Inflammatory macrophage treated with lipopolysaccharide for 1 hour (primary cell): ENCODE results near the gene NANOS3.
"Not testable (repeated sequence)": the region's sequence is repeated elsewhere in the genome, so short reads cannot be mapped to it uniquely, and the experiment has no call there.

Experiments used
- DNase-seq, 2 donors: peaks; one replicate each; pipeline ENCODE4 v3.0.0-alpha.2; 2020 to 2022

Gene NANOS3

DNA sequence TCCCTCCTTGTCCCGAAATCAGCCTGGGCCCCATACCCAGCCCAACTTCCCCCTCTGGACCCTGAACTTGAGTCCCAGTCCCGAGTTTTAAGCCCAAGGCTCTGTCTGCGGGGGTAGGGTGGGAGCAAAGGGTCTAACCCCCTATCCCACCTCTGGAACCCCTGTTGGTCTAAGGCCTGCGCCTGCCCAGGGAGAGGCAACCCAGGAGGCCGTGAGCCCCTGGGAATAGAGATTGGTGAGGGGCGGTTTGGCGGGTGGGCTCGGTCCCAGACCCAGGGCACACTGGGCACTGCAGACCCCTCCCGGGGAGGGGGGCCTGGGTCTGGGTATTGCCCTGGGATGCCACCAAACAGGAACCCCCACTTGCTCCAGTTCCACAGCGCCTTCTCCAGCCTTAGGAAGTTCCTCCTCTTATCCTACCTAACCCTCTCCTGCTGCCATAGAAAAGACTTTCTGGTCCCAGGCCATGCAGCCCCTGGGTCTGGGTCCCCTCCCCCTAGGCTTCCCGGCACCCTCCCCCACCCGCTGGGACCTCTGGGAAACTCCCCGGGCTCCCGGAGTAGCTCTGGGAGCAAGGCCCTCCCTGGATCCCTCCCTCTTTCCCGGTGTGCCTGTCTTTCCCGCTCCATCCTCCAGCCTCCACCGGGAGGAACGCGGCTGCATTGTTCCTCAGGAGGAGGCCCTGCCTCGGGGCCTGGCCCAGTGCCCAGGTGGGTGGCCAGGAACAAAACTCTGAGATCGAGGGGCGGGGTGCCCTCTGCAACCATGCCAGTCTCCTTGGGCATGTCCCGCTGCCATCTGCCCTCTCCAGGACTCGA lies 33.6 kb upstream of the NANOS3 start:
- no peak for DNase-seq

DNA sequence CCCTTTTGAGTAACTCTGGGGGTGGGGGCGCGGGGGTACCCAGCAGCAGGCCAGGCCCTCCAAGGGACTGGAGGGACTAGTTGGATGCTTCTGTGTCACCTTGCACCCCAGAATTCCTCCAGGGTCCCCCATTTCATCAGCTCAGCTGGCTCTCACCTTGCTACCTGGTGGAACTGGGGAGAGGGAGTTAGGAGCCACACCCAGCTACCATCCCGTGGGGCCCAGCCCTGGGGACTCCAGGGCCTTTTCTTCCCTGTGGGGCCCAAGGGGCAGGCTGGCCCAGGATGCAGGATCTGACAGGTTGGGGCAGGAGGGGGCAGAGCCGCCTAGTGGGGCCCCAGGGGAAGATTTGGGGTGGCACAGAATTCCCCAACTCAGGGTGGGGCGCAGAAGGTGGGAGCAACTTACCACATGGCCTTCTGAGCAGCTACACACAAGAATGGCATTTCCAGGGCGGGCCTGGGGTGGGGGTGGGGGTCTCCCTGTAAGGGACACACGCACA lies 32.8 kb upstream of the NANOS3 start:
- DNase-seq, result peak in 1 of 2 donors; percentile 48

DNA sequence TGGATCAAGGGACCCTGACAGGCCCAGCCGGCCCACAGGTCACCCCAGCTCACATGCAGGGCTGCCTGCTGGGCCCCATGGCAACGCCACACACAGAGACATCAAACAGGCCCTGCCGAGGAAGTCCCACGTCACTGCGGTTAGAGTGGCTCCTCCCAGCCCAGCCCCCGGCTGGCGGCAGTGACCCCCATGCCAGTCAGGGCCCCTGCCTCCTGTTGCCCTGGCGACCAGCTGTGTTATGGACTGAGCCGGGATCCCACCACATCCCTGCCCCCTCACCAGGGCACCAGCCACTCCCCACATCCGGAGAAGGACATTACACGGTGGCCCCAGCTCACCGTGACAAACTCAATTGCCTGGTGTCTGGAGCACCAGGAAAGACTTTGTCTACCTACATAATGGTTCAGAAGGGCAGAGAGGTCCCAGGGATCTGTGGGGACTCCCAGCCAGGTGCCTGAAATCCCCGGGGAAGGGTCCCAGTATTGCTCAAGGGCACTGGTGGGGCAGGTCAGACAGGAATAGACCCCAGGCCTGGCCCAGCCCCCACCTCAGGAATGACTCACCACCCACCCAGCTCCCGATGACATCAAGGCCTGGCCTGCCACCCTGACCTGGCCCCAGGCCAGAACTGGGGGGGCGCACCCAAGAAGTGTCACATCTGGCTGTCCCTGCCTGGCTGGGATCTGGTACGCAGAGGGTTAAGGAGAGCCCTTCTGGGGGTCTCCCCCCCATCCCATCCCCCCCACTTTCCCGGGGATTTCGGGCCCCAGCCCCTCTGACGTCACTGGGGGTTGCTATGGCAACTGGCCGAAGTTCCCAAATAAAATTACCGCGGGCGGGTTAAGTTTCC lies 30.2 kb upstream of the NANOS3 start:
- DNase-seq, result peak; percentile 88 to 93

DNA sequence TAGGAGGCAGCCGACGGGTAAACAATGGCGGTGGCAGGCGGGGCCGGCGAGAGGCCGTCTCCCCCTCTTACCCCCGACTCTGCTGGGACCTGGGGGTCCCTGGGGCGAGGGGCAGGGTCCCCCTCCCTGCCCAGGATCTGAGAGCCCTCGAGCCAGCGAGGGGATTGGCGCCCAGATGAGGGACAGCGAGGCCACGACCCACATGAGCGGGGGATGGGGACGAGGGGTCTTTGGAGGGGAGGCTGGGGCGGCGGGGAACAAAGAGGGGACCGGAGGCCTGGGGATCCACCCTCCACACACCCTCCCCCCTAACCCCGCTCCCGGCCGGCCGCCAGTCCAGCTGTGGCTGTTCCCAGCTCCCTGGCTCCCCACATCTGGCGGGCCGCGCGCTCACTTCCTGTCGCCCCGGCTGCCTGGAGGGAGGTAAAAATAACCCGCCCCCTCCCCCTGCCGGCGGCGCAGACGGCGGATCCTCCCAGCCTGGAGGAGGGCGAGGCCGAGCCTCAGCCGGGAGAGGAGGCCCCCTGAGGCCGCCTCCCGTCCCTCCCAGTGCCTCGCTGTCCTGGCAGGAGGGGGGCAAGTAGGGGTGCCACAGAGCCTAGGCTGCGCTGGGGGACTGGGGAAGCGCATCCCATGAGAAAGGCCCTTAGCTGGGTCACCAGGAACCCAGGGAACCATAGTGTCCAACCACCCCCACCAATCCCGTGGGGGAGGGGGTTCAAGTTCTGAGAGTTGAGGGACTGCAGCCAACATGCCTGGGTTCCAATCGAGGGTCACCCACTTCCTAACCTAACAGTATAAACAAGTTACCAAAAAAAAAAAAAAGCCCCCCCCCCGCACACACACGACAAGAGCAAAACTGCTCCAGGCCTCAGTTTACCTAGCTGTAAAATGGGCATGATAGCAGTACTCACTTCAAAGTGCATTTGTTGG lies 29.3 kb upstream of the NANOS3 start:
- peak; percentile 79 to 84 for DNase-seq

DNA sequence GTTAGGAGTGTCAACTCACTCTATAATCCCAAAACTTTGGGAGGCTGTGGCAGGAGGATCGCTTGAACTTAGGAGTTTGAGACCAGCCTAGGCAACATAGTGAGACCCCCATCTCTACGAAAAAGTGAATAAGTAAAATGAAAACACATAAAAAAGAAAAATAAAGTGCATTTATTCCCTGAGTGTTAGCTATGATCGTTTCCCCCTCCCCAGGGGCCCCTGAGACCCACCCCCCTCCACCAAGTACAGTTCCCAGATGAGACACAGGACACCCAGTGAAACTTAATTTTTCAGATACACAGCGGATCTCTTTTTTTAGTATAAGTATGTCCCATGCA lies 28.6 kb upstream of the NANOS3 start:
- no peak for DNase-seq

DNA sequence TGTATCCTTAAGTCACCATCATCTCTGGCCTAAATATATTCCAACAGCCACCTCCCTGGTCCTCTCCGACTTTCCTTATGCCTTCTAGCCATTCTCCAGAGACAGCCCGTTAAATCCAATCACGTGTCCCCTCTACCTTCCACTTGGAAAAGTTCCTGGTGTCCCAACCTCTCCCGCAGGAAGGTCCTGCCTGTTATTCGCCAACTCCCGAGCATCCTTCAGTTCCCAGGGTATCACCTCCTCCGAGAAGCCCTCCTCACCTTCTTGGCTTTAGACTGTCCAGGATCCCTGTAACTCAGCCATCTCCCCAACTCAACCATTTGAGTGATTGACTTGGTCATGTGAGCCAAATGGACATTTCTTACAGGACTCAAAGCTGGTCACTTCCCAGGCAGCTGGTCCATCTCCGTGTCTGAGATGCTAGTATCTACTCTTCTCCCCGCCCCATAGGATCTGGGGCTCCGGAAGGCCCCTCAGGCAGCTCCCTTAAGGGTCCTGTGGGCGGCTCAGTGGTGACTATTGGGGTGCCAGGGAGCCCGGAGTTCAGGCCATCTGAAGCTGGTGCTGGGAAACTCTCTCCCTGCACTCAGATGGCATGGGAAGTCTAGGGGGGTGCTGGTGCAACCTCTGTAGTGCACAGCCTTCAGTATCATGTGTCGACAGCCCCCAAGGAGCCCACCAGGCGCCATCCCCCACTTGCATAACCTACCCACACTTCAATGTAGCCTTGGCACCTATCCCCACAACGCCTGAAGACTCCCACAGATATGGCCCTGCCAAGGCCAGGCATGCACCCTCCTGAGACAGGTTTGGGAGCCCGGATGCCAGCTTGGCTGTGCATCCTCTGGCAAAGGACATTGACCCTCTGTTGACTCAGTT lies 27.9 kb upstream of the NANOS3 start:
- DNase-seq, result no peak

DNA sequence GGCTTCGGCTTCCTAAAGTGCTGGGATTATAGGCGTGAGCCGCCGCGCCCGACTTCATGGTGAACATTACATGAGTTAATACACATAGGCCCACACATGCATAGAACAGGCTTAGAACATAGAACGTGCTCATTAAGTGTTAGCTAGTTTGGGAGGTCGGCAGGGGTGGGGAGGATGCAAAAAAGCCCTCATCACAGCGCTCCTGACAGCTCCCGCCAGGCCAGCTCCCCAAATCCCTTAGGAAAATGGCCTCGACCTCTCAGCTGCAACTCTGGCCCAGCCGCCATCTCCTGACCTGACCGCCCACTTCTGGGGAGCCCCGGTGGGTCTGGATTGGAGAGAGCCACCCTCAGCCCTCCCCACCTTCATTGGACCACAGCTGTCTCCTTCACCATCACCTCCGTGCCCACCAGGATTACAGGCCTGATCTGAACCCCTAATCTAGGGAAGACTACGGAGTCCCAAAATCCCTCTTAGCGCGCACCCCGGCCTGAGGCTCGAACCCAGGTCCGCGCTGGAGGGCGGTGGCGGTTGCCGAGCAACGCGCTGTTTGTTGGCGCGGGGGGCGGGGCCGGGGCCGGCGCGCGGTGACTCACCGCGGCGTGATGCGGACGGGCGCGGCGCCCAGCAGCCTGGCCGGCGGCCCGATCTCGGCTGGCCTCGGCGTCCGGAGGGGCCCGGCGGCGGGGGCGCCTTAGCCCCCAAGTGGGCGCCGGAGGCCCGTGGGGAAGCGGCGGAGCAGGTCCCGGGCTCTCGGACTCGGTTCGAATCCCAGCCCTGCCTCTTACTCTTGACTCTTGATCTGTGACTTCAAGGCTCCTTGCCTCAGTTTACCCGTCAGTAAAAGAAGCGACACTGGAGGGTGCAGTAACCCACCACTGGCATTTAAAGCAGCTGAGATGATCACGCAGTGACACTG lies 26.7 kb upstream of the NANOS3 start:
- peak; percentile 67 to 80 for DNase-seq

DNA sequence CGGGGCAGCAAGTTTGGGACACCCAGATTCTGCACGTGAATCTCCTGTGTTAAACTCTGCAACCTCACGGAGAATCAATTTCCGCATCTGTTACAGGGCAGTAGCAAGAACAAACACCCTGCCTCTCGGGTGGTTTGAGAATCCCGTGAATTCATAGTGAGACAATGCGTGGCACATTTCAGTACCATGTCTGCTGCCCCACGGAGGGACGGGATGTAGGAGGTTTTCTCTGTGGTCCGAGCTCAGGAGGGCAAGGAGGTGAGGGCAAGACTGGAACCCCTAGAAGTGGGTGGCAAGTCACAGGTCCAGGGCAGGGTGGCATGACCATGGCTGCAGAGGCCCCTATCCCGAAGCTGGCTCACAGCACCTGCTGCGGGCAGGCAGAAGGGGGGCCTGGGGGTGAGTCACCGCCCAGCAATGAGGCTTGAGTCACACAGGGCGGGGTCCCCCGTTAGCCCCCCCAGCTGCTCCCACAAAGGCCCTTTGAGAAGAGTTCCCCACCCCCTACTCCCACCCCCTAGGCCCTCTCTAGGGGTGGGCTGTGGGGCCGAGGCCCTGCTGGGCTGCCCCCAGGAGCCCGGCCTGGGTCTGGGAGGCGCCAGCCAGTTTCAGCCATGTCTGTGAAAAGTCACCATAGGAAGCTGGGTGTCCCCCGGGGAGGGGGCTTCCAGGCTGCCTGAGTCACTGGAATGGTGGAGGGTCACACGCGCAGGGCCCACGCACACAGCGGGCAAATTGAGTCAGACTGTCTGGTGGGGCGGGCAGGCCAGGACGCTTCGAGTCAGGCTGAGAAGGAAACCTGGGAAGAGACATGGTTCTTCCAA lies 25.8 kb upstream of the NANOS3 start:
- DNase-seq, result peak; percentile 68 to 92

DNA sequence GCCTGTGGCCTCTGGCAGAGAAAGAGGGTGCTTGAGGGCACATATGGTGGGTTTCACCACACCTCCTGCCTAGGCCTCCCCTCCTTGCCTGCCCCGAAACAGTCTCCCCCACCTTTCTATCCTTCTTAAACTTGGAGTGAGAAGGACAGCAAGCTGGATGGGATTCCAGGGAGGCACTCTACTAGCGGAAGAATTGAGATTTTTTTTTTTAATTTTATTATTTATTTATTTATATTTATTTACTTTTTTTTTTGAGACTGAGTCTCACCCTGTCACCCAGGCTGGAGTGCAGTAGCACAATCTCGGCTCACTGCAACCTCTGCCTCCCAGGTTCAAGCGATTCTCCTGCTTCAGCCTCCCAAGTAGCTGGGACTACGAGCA lies 25.2 kb upstream of the NANOS3 start:
- DNase-seq, result not testable (repeated sequence)

DNA sequence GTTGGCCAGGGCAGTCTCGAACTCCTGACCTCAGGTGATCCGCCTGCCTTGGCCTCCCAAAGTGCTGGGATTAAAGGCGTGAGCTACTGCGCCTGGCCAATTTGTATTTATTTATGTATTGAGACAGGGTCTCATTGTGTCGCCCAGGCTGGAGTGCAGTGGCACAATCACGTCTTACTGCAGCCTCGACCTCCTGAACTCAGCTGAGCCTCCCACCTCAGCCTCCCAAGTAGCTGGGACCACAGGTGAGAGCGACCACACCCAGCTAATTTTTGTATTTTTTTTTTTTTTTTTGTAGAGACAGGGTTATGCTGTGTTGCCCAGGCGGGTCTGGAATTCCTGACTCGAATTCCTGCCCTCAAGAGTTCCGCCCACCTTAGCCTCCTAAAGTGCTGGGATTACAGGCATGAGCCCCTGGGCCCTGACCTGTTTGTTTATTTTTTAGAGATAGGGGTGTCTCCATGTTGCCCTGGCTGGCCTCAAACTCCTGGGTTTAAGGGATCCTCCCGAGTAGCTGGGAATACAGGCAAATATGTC lies 24.7 kb upstream of the NANOS3 start:
- not testable (repeated sequence) for DNase-seq

DNA sequence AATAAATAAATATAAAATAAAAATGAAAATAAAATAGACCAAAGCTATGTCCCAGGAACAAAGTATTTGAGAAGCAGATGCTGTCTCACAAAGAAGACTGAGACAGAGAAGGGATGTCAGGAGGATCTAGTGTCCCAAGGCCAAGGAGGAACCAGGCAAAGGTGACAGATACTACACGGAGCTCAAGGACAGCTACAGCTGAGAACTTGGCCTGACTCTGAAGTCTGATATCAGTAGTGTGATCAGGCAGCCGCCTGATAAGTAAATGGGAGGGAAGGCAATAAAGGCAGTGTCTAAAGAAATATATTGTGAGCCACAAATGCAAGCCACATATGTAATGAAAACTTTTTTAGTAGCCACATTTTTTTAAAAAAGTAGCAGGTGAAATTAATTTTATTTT lies 20.4 kb upstream of the NANOS3 start:
- DNase-seq, result no peak

DNA sequence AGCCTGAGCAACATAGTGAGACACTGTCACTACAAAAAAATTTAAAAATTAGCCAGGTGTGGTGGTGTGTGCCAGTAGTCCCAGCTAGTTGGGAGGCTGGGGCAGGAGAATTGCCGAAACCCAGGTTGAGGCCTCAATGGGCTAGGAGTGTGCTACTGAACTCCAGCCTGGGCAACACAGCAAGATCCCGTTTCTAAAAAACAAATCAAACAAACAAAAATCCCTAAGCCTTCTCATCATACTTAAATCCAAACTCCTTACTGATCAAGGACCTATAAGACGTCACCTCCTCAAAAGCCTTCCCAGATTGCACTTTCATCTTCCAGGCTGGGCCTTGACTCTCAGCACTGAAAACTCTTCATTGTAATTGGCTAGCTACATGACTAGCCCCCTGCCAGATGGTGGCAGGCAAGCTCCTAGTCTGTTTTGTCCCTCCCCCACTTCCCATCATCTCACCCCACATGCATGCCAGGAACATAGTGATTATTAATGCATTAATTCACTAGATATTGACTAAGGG lies 17.5 kb upstream of the NANOS3 start:
- DNase-seq, result no peak

DNA sequence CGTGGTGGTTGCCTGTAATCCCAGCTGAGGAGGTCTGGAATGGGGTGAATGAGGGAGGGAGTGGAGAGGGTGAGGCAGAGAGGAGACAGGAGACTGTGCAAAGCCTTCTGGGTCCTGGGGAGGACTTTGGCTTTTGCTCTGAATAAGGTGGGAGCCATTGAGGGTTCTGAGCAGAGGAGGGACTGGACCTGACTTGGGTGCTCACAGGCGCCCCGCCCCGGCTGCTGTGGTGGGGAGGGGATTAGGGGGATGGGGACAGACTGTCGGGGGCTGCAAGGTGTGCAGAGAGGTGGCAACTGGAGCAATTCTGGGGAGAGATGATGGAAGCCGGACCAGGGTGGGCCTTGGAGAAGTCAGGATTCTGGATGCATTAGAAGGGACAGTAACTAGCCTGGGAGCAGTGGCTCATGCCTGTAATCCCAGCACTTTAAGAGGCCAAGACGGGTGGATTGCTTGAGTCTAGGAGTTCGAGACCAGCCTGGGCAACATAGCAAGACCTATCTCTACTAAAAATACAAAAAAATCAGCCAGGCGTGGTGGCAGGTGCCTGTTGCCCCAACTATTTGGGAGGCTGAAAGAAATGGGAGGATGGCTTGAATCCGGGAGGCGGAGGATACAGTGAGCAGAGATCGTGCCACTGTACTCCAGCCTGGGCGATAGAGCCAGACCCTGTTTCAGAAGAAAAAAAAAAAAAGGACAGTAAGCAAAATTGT lies 16.1 kb upstream of the NANOS3 start:
- DNase-seq, result no peak

DNA sequence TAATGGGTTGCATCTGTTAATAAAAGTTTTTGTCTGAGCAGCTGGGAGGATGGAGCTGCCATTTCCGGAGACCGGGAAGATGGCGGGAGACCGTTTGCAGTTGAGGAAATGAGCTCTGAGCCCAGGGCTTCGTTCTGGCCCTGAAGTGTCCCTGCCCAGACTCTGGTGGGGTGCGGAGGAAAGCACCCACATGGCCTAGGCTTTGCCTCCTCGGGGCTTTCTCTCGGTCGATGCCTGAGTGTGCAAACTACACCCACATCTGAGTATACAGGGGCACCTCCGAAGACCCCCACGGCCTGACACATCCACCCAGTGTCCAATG lies 15.6 kb upstream of the NANOS3 start:
- peak in 1 of 2 donors; percentile 88 for DNase-seq

DNA sequence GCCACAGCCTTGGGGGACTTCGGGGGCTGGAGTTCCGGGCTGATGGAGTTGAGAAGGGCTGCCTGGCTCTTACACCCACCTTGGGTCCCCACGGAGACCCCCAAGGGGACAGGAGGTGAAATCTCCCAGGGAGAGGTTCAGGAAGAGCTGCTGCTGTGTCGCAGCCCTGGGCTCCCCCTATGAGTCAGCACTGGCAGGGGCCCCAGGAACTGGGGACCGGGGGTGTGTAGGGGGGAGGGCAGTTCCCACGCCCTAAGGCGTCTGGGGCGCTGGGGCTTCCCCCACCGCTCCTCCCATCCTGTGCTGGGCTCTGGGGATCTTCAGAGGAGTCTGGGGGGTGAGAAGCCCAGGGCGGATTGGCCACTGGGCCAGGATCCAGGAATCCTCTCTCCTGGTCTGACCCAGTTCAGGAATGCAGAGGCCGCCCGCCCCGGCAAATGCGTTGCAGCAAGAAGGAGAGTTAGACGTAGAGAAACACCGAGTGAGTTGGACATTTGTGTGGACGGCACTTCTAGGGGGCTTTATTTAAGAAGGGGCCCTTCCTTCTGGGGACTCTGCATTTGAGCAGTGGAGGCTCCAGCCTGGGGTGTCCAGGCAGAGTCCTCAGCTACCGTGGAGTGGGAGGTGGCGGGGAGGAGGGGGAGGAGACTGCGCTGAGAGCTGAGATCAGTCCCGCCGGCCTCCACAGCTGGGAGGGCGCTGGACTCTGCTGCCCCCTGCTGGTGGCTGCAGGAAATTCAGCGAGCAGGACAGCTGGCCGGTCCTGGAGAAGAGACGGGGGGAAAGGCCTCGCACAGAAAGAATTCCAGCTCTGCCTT lies 15.0 kb upstream of the NANOS3 start:
- peak; percentile 95 to 97 for DNase-seq

DNA sequence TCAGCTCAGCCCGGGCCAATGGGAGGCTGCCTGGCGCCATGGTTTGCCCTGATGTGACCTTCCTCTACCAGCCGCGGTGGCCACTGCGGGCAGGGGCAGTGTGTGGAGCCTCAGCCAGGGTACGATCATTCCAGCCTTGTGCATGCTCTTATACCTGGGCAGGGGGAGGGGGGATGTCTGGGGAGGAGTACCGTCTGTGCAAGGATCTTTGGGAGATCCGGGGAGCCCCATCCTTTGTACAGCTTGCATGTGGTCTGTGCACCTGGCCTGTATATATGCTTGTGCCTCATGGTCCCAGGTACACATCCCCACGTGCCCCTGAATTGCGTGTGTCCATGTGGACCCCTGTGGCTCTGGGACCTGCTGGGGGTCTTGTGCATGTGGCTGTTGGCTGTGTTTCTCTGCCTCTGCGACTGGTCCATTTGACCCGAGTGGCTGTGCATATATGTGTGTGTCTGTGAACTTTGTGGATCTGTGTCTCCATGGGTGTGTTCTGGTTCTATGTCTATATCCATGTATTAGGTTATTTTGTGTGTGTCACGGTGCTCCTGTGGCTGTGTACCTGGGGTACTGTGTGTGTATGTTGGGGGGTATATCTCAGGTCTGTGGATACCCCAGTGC lies 12.8 kb upstream of the NANOS3 start:
- no peak for DNase-seq
